ENCODE measurements around the gene OSGEP. TPM values are rescaled to one million over a fixed set of nuclear protein-coding genes. Genes with fewer than 3 reads are reported as not detected.

The OSGEP gene
- total and polyA plus RNA-seq, 12 donors = 17.6 to 37.6 (median 22.8) TPM

DNA sequence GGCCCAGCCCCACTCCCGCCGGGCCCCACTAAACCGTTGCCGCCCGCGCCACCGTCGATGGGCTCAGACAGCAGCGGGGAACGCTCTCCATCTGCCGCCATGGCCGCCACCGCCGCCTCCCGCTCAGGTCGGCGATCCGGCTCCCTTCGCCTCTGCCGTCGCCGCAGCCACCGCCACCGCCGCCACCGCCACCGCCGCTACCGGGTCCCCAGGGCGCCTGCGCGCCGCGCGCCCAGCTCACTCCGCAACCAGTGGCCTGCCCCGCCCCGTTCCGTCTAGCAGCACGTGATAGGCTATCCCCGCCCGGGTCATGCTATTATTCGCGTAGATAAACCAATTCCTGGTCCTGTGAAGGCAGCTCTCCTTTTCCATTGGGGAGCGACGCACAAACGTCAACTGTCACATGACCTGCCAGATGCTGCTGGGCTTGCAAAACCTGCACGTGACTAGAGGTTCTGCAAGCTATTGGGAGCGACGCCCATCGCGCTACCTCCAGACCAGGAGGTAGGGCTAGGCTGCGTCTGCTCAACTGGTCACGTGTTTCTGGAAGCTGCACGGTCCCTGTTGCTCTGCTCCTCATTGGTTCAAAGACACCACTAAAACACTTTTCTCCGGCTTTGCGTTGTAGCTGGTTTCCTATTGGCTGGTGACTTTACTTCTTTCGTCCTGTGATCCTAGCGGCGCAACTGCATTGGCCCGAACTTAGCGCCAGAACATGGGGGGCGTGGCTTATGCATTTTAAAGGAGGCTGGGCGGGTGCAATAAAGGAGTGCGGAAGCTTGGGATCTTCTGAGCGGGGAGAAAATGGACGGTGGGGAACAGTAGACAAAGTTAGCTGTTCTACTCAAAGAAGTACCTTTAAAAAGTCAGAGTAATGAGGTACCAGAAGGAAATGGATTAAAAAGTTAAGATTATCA is 6.9 kb upstream of the OSGEP start, which contains the start of gene PIP4P1:
TSS of gene PIP4P1 (minus strand) at position 210 of the 917 bp plus-strand sequence. CDS start at position 101, 109 bp downstream.
- Histone ChIP-seq H3K27ac (peak within 1 kb of the TSS; percentile 77 to 96 (median 93)), H3K36me3 (peaks cover 0 to 38% (median 28%) of the 10 kb centered on the region in 9 donors), H3K4me3 (peak within 1 kb of the TSS; percentile 81 to 100 (median 94)), H3K27me3 (no peaks in the 10 kb centered on the region), H3K4me1 (peaks cover 9 to 49% (median 24%) of the 10 kb centered on the region in 9 donors), H3K9me3 (no peaks in the 10 kb centered on the region)
- WGBS, 2 donors = 0% methylated on average over 49 to 67 of the region's 67 CpGs
- TF ChIP-seq CTCF (IDR thresholded peaks at IDR 0.05) = no peak
- ATAC-seq = peak; percentile 96 to 99 (median 98)
- DNase-seq = peak; percentile 97 to 99
- intact Hi-C loops (cut with DNase I) = loop anchor here in 7 of 10 donors (5.0 to 10.0 kb wide), 5 partner anchors 119 to 223 kb away; partner anchors contain the start of genes RNASE4 (in 5 of the 7), ANG (in 2 of the 7), CCNB1IP1 (in 1 of the 7) and PARP2 (in 1 of the 7)

GRCh38 chr14:20460458-20461224 is 6.0 kb upstream of the OSGEP start:
- Histone ChIP-seq H3K4me3 (peak overlapping the region; percentile 81 to 100 (median 94)), H3K27ac (peak overlapping the region; percentile 77 to 96 (median 93)), H3K27me3 (no peaks in the 10 kb centered on the region), H3K9me3 (no peaks in the 10 kb centered on the region), H3K36me3 (peaks cover 0 to 43% (median 30%) of the 10 kb centered on the region in 9 donors), H3K4me1 (peaks cover 9 to 57% (median 32%) of the 10 kb centered on the region in 9 donors)
- ATAC-seq (peak in 2 of 8 donors; percentile 12 to 15), DNase-seq (peak in 1 of 2 donors; percentile 16)
- no peak for TF ChIP-seq CTCF (IDR thresholded peaks at IDR 0.05)
- intact Hi-C loops (cut with DNase I) = loop anchor here in 7 of 10 donors (5.0 to 10.0 kb wide), 5 partner anchors 118 to 224 kb away; partner anchors contain the start of genes RNASE4 (in 5 of the 7), ANG (in 2 of the 7), CCNB1IP1 (in 1 of the 7) and PARP2 (in 1 of the 7)
- 6 to 8% methylated on average over 32 of the region's 32 CpGs for WGBS, 2 donors

GRCh38 chr14:20458031-20458789 is 3.6 kb upstream of the OSGEP start:
- Histone ChIP-seq H3K4me3 (no peak overlapping the region), H3K36me3 (peaks cover 0 to 43% (median 30%) of the 10 kb centered on the region in 9 donors), H3K4me1 (peaks cover 9 to 72% (median 40%) of the 10 kb centered on the region in 9 donors), H3K27me3 (no peaks in the 10 kb centered on the region), H3K27ac (peak overlapping the region in 2 of 10 donors; percentile 6 to 18), H3K9me3 (no peaks in the 10 kb centered on the region)
- intact Hi-C loops (cut with DNase I) = loop anchor here in 5 of 10 donors (5.0 to 10.0 kb wide), 4 partner anchors 41 to 154 kb away; partner anchors contain the start of gene PARP2 (in 4 of the 5)
- ATAC-seq = no peak
- DNase-seq = no peak
- no peak for TF ChIP-seq CTCF (IDR thresholded peaks at IDR 0.05)
- WGBS, 2 donors = 56 to 59% methylated on average over 8 of the region's 8 CpGs

Measured in heart right ventricle (tissue), 16 donors.